Choroid plexus epithelial cell (primary cell): Measurements from ENCODE around the gene BPIFB4.
"Not testable (repeated sequence)": the region's sequence is repeated elsewhere in the genome, so short reads cannot be mapped to it uniquely, and the experiment has no call there.

Experiments used
- DNase-seq: peaks from one replicate; pipeline ENCODE4 v3.0.0-alpha.2; 2010; ENCODE audit warnings: low read depth
- H3K4me3 ChIP-seq: 2 replicates; pipeline ENCODE4 v1.5.1; 2011; ENCODE audit warnings: low read depth, mild to moderate bottlenecking, control low read depth, low read length, moderate library complexity
- TF ChIP-seq, protein P1 (sequence below): conservative IDR thresholded peaks from 2 replicates; pipeline ENCODE4 v1.5.1; 2011; ENCODE audit warnings: low read depth, mild to moderate bottlenecking, control low read depth, inconsistent platforms, low read length, moderate library complexity

The BPIFB4 gene

DNA sequence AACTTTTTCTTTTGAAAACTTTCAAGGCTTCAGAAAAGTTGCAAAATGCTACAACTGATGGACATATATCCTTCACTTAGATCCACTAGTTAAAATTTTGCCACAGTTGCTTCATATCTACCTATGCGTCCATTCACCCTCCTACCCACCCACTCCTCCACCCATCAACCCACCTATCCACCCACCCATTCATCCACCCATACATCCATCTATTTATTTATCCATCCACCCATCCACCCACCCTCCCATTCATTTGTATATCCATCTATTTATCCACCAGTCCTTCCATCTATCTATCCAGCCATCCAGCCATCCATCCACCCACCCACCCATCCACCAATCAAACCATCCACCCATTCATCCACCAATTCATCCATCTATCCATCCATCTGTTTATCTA, 13.6 kb downstream of the BPIFB4 start:
- DNase-seq = no peak
- TF ChIP-seq, protein P1, sequence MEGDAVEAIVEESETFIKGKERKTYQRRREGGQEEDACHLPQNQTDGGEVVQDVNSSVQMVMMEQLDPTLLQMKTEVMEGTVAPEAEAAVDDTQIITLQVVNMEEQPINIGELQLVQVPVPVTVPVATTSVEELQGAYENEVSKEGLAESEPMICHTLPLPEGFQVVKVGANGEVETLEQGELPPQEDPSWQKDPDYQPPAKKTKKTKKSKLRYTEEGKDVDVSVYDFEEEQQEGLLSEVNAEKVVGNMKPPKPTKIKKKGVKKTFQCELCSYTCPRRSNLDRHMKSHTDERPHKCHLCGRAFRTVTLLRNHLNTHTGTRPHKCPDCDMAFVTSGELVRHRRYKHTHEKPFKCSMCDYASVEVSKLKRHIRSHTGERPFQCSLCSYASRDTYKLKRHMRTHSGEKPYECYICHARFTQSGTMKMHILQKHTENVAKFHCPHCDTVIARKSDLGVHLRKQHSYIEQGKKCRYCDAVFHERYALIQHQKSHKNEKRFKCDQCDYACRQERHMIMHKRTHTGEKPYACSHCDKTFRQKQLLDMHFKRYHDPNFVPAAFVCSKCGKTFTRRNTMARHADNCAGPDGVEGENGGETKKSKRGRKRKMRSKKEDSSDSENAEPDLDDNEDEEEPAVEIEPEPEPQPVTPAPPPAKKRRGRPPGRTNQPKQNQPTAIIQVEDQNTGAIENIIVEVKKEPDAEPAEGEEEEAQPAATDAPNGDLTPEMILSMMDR = no peak
- H3K4me3 ChIP-seq = no peak overlapping the region

DNA sequence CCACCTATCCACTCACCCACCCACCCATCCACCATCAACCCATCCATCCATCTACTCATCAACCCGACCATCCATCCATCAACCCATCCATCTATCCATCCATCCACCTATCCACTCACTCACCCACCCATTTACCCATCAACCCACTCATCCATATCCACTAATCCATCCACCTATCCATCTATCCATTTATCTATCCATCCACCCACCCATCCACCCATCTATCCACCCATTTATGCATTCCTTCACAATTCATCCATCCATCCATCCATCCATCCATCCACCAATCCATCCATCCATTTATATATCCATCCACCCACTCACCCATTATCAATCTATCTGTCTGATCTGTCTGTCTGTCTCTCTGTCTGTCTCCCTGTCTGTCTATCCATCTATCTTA, 14.1 kb downstream of the BPIFB4 start:
- no peak overlapping the region for H3K4me3 ChIP-seq
- TF ChIP-seq, protein P1 = no peak
- no peak for DNase-seq

DNA sequence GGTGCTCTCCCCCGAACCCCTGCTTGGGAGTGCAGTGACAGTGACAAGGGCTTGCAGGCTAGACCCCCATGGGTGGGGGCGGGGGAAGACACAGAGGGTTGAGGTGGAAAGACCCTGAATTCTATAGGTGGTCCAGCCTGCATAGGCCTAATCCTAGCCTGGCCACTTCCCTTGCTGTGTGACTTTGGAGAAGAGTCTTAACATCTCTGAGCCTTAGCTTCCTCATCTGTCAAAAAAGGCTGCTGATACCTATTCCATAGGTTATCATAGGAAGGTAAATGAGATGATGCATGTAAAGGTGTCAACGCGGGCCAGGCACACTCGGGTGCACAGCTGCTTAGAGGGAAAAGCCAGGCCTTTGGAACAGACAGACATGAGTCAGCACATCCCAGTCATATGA, 15.8 kb downstream of the BPIFB4 start:
- no peak for DNase-seq
- TF ChIP-seq, protein P1 = no peak
- H3K4me3 ChIP-seq = no peak overlapping the region

DNA sequence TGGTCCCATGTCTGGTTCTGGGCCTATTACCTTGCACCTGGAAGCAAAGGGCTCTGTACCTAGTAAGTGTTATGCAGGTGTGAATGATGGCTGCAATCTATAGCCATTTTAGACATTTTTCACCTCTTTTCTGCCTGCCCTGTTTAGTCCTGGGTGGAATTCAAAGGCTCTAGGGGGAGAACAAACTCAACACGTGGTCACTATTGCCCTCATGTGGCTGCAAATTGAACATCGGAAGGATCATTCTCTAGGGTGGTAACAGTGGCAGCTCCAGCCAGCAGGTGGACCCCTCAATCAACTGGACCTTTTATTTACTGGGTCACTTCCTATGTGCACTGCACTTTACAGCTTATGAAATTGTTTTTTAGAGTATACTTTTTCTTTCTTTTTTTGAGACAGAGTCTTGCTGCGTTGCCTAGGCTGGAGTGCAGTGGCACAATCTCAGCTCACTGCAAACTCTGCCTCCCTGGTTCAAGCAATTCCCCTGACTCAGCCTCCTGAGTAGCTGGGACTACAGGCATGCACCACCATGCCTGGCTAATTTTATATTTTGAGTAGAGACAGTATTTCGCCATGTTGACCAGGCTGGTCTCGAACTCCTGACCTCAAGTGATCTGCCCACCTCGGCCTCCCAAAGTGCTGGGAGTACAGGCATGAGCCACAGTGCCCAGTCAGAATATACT, 16.6 kb downstream of the BPIFB4 start:
- TF ChIP-seq, protein P1 = peak; percentile 83
- DNase-seq = peak; percentile 75

DNA sequence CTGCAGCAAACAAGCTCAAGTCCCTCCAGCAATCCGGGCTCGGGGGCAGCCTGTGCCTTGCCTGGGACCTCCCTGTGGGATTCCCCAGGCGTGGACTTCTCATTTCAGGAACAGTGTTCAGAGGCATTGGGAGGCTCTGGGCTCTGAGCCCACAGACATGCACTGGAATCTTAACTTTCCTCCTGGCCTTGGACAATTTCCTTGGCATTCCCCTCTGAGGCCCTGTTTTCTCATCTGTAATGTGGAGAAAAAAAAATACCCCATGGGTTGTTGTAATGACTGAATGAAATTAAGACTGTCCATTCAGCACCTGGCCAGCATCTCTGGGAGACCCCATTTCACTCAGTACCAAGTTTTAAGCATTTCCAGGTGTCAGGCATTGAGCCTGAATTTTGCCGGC, 17.6 kb downstream of the BPIFB4 start:
- H3K4me3 ChIP-seq = no peak overlapping the region
- TF ChIP-seq, protein P1 = no peak

More for the DNA sequence above, 16.6 kb downstream of the BPIFB4 start:
- H3K4me3 ChIP-seq = not testable (repeated sequence)

GRCh38 chr20:33099843-33100538, 20.5 kb downstream of the BPIFB4 start:
- TF ChIP-seq, protein P1 = no peak
- DNase-seq = no peak
- H3K4me3 ChIP-seq = no peak overlapping the region

More for the DNA sequence above, 17.6 kb downstream of the BPIFB4 start:
- no peak for DNase-seq

DNA sequence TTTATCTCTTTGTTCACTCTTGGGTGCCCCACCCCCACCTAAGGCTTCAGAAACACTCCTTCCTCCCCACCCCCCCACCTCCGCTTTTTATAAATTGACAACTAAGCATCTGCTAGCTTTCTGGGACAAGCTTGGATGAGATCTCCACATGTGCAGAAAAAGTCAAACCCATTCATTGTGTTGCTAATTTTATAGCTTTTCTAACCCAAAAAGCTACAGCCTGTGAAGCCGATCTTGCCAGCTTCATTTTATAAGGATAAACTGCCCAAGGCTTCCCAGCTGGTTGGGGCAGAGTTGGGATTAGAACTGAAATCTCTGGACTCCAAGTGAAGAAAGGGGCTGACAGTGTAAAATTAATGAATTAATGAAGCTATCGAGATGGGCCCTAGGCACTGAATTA, 24.1 kb downstream of the BPIFB4 start:
- H3K4me3 ChIP-seq = no peak overlapping the region
- TF ChIP-seq, protein P1 = no peak
- no peak for DNase-seq
